CD8-positive, alpha-beta memory T cell (primary cell): ENCODE results near the gene MGA. TPM values are rescaled to one million over a fixed set of nuclear protein-coding genes. Genes with fewer than 3 reads are reported as not detected.

Experiments used
- CTCF ChIA-PET: fragments of 350-600 bp; sonication (Branson Sonifier 250); formaldehyde crosslinking; loops from one replicate; lab custom pipeline; 2021; ENCODE audit warnings: antibody characterized with exemption; lab: Charles Lee
- POLR2A ChIA-PET: fragments of 350-600 bp; sonication (Branson Sonifier 250); formaldehyde crosslinking; loops from one replicate; lab custom pipeline; 2021; ENCODE audit warnings: antibody characterized with exemption; lab: Charles Lee
- DNase-seq, 5 donors: peaks; one replicate each; pipeline versions ENCODE4 v3.0.0 to v3.0.0-alpha.2; 2020 to 2022; ENCODE audit warnings: mixed read lengths in 1 of 5
- H3K27ac ChIP-seq: one replicate; pipeline ENCODE4 v1.7.0; 2013; ENCODE audit warnings: low read depth, mild to moderate bottlenecking, low read length, moderate library complexity
- H3K27me3 ChIP-seq: 2 replicates; pipeline ENCODE4 v1.7.0; 2013; ENCODE audit warnings: low read length, mild to moderate bottlenecking; ENCODE audit not compliant: insufficient read depth, poor library complexity, severe bottlenecking
- H3K36me3 ChIP-seq: 2 replicates; pipeline ENCODE4 v1.7.0; 2013; ENCODE audit warnings: mild to moderate bottlenecking, low read length, moderate library complexity; ENCODE audit not compliant: insufficient read depth
- H3K4me1 ChIP-seq: 2 replicates; pipeline ENCODE4 v1.7.0; 2013; ENCODE audit warnings: mild to moderate bottlenecking, low read length, moderate library complexity; ENCODE audit not compliant: insufficient read depth
- H3K4me3 ChIP-seq: 2 replicates; pipeline ENCODE4 v1.7.0; 2013; ENCODE audit warnings: mild to moderate bottlenecking, low read length
- H3K9me3 ChIP-seq: 2 replicates; pipeline ENCODE4 v1.7.0; 2013; ENCODE audit warnings: mild to moderate bottlenecking, low read length
- H3K27ac Mint-ChIP-seq, 8 donors: one replicate each; pipeline ENCODE4 v1.8.0; 2020 to 2021; ENCODE audit warnings: mixed read lengths in 8 of 8, mild to moderate bottlenecking in 6 of 8, inconsistent platforms in 3 of 8, moderate library complexity in 3 of 8
- H3K27me3 Mint-ChIP-seq, 2 donors: one replicate each; pipeline ENCODE4 v1.8.0; 2020 to 2021; ENCODE audit warnings: mixed read lengths in 2 of 2, mild to moderate bottlenecking in 1 of 2, moderate library complexity in 1 of 2
- H3K36me3 Mint-ChIP-seq, 3 donors: one replicate each; pipeline ENCODE4 v1.8.0; 2020 to 2021; ENCODE audit warnings: mixed read lengths in 3 of 3, inconsistent platforms in 1 of 3, mild to moderate bottlenecking in 1 of 3
- H3K4me1 Mint-ChIP-seq, 3 donors: one replicate each; pipeline ENCODE4 v1.8.0; 2020 to 2021; ENCODE audit warnings: mixed read lengths in 3 of 3, inconsistent platforms in 1 of 3, mild to moderate bottlenecking in 1 of 3
- H3K4me3 Mint-ChIP-seq, 7 donors: one replicate each; pipeline ENCODE4 v1.8.0; 2020 to 2021; ENCODE audit warnings: mixed read lengths in 7 of 7, mild to moderate bottlenecking in 6 of 7, moderate library complexity in 4 of 7, inconsistent platforms in 2 of 7
- H3K9me3 Mint-ChIP-seq, 5 donors: one replicate each; pipeline ENCODE4 v1.8.0; 2020 to 2022; ENCODE audit warnings: mixed read lengths in 5 of 5, mild to moderate bottlenecking in 3 of 5, moderate library complexity in 2 of 5, inconsistent platforms in 1 of 5
- polyA plus RNA-seq: library from polyadenylated mRNA; unstranded; fragments of 300-500 nt; fragmentation: Illumina TruSeq; gene quantifications from one replicate; pipeline ENCODE4 v1.2.3, GENCODE V29; 2021
- total RNA-seq, 2 experiments: library from RNA; stranded (reverse); gene quantifications; one replicate each; pipeline ENCODE4 v1.2.3, GENCODE V29; 2021

MGA gene
- total and polyA plus RNA-seq, 3 experiments from 2014 or later, result 22.5 to 41.5 (median 40.1) TPM

- H3K4me3 ChIP-seq, result no peak overlapping the region
- H3K9me3 ChIP-seq, result no peaks in the 10 kb centered on the region
- peaks cover 10% of the 10 kb centered on the region for H3K36me3 ChIP-seq
- Mint-ChIP-seq H3K4me1 (peaks cover 52 to 72% (median 67%) of the 10 kb centered on the region in 3 donors), H3K27me3 (no peaks in the 10 kb centered on the region), H3K4me3 (no peak overlapping the region), H3K27ac (no peak overlapping the region), H3K36me3 (peaks cover 1 to 23% (median 4%) of the 10 kb centered on the region in 3 donors), H3K9me3 (no peaks in the 10 kb centered on the region)
- no peak overlapping the region for H3K27ac ChIP-seq
- H3K4me1 ChIP-seq, result peaks cover 27% of the 10 kb centered on the region
- ChIA-PET CTCF (no interaction called here), POLR2A (no interaction called here)
- H3K27me3 ChIP-seq, result no peaks in the 10 kb centered on the region
- no peak for DNase-seq
Measured at GRCh38 chr15:41693757-41694156, 33.6 kb downstream of the MGA start.

GRCh38 chr15:41695750-41696436 is 35.7 kb downstream of the MGA start:
- Mint-ChIP-seq H3K27me3 (peaks cover 0 to 1% of the 10 kb centered on the region in 2 donors), H3K9me3 (no peaks in the 10 kb centered on the region), H3K4me3 (peak overlapping the region in 5 of 7 donors; percentile 7 to 47 (median 42)), H3K27ac (peak overlapping the region; percentile 5 to 84 (median 69)), H3K4me1 (peaks cover 40 to 66% (median 57%) of the 10 kb centered on the region in 3 donors), H3K36me3 (peaks cover 10 to 40% (median 12%) of the 10 kb centered on the region in 3 donors)
- POLR2A ChIA-PET, result interaction anchor here (0.5 to 1.5 kb wide), 3 partner anchors 34 to 127 kb away, joined by 3 to 5 read pairs (median 4); no protein-coding TSS in a partner anchor
- Histone ChIP-seq H3K27me3 (no peaks in the 10 kb centered on the region), H3K36me3 (peaks cover 21% of the 10 kb centered on the region), H3K27ac (no peak overlapping the region), H3K4me1 (peaks cover 17% of the 10 kb centered on the region), H3K4me3 (no peak overlapping the region), H3K9me3 (no peaks in the 10 kb centered on the region)
- CTCF ChIA-PET, result interaction anchor here (0.6 to 2.2 kb wide), 13 partner anchors 11 to 241 kb away, joined by 3 to 6 read pairs (median 3); partner anchors contain the start of gene MGA
- peak in 4 of 5 donors; percentile 14 to 57 (median 35) for DNase-seq

- DNase-seq, result no peak
- no peaks in the 10 kb centered on the region for H3K9me3 ChIP-seq
- Mint-ChIP-seq H3K27me3 (peaks cover 0 to 1% of the 10 kb centered on the region in 2 donors), H3K9me3 (no peaks in the 10 kb centered on the region), H3K4me1 (peaks cover 34 to 57% (median 48%) of the 10 kb centered on the region in 3 donors), H3K27ac (peak overlapping the region in 1 of 8 donors; percentile 4), H3K36me3 (peaks cover 16 to 62% (median 20%) of the 10 kb centered on the region in 3 donors), H3K4me3 (no peak overlapping the region)
- H3K27ac ChIP-seq, result no peak overlapping the region
- H3K4me3 ChIP-seq, result no peak overlapping the region
- ChIA-PET POLR2A (interaction anchor here (0.6 kb wide), 1 partner anchor 926 kb away, joined by 3 read pairs; no protein-coding TSS in a partner anchor), CTCF (interaction anchor here (0.9 kb wide), 1 partner anchor 141 kb away, joined by 3 read pairs; no protein-coding TSS in a partner anchor)
- peaks cover 7% of the 10 kb centered on the region for H3K4me1 ChIP-seq
- peaks cover 21% of the 10 kb centered on the region for H3K36me3 ChIP-seq
- no peaks in the 10 kb centered on the region for H3K27me3 ChIP-seq
Measured at GRCh38 chr15:41698779-41699178, 38.6 kb downstream of the MGA start.

- CTCF ChIA-PET, result no interaction called here
- H3K36me3 ChIP-seq, result peaks cover 16% of the 10 kb centered on the region
Measured at GRCh38 chr15:41703120-41703519, 42.9 kb downstream of the MGA start.

GRCh38 chr15:41713047-41713446 is 52.8 kb downstream of the MGA start:
- POLR2A ChIA-PET, result no interaction called here
- Histone ChIP-seq H3K36me3 (peaks cover 24% of the 10 kb centered on the region), H3K4me3 (no peak overlapping the region), H3K27ac (no peak overlapping the region), H3K27me3 (no peaks in the 10 kb centered on the region), H3K9me3 (no peaks in the 10 kb centered on the region), H3K4me1 (no peaks in the 10 kb centered on the region)
- CTCF ChIA-PET, result interaction anchor here (1.1 kb wide), 1 partner anchor 11 kb away, joined by 3 read pairs; no protein-coding TSS in a partner anchor
- no peak for DNase-seq
- H3K4me3 Mint-ChIP-seq, result no peak overlapping the region
- H3K27me3 Mint-ChIP-seq, result no peaks in the 10 kb centered on the region
- H3K4me1 Mint-ChIP-seq, result peaks cover 0 to 9% (median 5%) of the 10 kb centered on the region in 3 donors
- peaks cover 4 to 70% (median 18%) of the 10 kb centered on the region in 3 donors for H3K36me3 Mint-ChIP-seq
- no peaks in the 10 kb centered on the region for H3K9me3 Mint-ChIP-seq
- peak overlapping the region in 1 of 8 donors; percentile 61 for H3K27ac Mint-ChIP-seq

More at GRCh38 chr15:41703120-41703519, 42.9 kb downstream of the MGA start:
- no peak overlapping the region for H3K4me3 ChIP-seq
- H3K4me1 ChIP-seq, result no peaks in the 10 kb centered on the region
- no peaks in the 10 kb centered on the region for H3K9me3 Mint-ChIP-seq
- no peaks in the 10 kb centered on the region for H3K9me3 ChIP-seq
- no peaks in the 10 kb centered on the region for H3K27me3 ChIP-seq
- DNase-seq, result no peak
- H3K4me3 Mint-ChIP-seq, result no peak overlapping the region
- H3K27ac Mint-ChIP-seq, result peak overlapping the region in 3 of 8 donors; percentile 21 to 36 (median 35)
- peaks cover 16 to 66% (median 17%) of the 10 kb centered on the region in 3 donors for H3K36me3 Mint-ChIP-seq
- POLR2A ChIA-PET, result no interaction called here
- no peak overlapping the region for H3K27ac ChIP-seq
- H3K4me1 Mint-ChIP-seq, result peaks cover 20 to 33% (median 25%) of the 10 kb centered on the region in 3 donors
- H3K27me3 Mint-ChIP-seq, result peaks cover 0 to 1% of the 10 kb centered on the region in 2 donors

- Mint-ChIP-seq H3K27ac (no peak overlapping the region), H3K27me3 (no peaks in the 10 kb centered on the region), H3K36me3 (peaks cover 4 to 64% (median 18%) of the 10 kb centered on the region in 3 donors), H3K4me3 (no peak overlapping the region), H3K9me3 (no peaks in the 10 kb centered on the region), H3K4me1 (peaks cover 5 to 9% (median 5%) of the 10 kb centered on the region in 3 donors)
- POLR2A ChIA-PET, result no interaction called here
- H3K27ac ChIP-seq, result no peak overlapping the region
- no peaks in the 10 kb centered on the region for H3K27me3 ChIP-seq
- no peak overlapping the region for H3K4me3 ChIP-seq
- no peaks in the 10 kb centered on the region for H3K4me1 ChIP-seq
- H3K9me3 ChIP-seq, result no peaks in the 10 kb centered on the region
- DNase-seq, result no peak
- CTCF ChIA-PET, result interaction anchor here (1.1 kb wide), 1 partner anchor 13 kb away, joined by 3 read pairs; no protein-coding TSS in a partner anchor
- peaks cover 24% of the 10 kb centered on the region for H3K36me3 ChIP-seq
Measured at GRCh38 chr15:41714291-41714690, 54.1 kb downstream of the MGA start.

GRCh38 chr15:41716864-41717263 is 56.7 kb downstream of the MGA start:
- DNase-seq, result no peak
- H3K4me1 Mint-ChIP-seq, result peaks cover 5 to 9% (median 7%) of the 10 kb centered on the region in 3 donors
- POLR2A ChIA-PET, result no interaction called here
- Histone ChIP-seq H3K36me3 (peaks cover 5% of the 10 kb centered on the region), H3K4me1 (no peaks in the 10 kb centered on the region), H3K9me3 (no peaks in the 10 kb centered on the region), H3K27me3 (no peaks in the 10 kb centered on the region), H3K27ac (no peak overlapping the region), H3K4me3 (no peak overlapping the region)
- H3K4me3 Mint-ChIP-seq, result no peak overlapping the region
- peaks cover 4 to 45% (median 13%) of the 10 kb centered on the region in 3 donors for H3K36me3 Mint-ChIP-seq
- no peaks in the 10 kb centered on the region for H3K9me3 Mint-ChIP-seq
- H3K27ac Mint-ChIP-seq, result no peak overlapping the region
- CTCF ChIA-PET, result no interaction called here
- H3K27me3 Mint-ChIP-seq, result no peaks in the 10 kb centered on the region

GRCh38 chr15:41727143-41727542 is 66.9 kb downstream of the MGA start:
- ChIA-PET CTCF (interaction anchor here (1.2 to 1.3 kb wide), 2 partner anchors 84 to 211 kb away, joined by 3 read pairs; no protein-coding TSS in a partner anchor), POLR2A (interaction anchor here (0.5 kb wide), 1 partner anchor 324 kb away, joined by 7 read pairs; no protein-coding TSS in a partner anchor)
- Histone ChIP-seq H3K4me3 (no peak overlapping the region), H3K36me3 (peaks cover 13% of the 10 kb centered on the region), H3K27ac (no peak overlapping the region), H3K4me1 (no peaks in the 10 kb centered on the region), H3K9me3 (no peaks in the 10 kb centered on the region), H3K27me3 (no peaks in the 10 kb centered on the region)
- DNase-seq, result no peak
- H3K27ac Mint-ChIP-seq, result no peak overlapping the region
- no peaks in the 10 kb centered on the region for H3K27me3 Mint-ChIP-seq
- H3K4me1 Mint-ChIP-seq, result peaks cover 0 to 14% (median 3%) of the 10 kb centered on the region in 3 donors
- no peak overlapping the region for H3K4me3 Mint-ChIP-seq
- peaks cover 5 to 44% (median 12%) of the 10 kb centered on the region in 3 donors for H3K36me3 Mint-ChIP-seq
- H3K9me3 Mint-ChIP-seq, result no peaks in the 10 kb centered on the region
